ENCODE results near the gene PRELID2.

Gene PRELID2

DNA sequence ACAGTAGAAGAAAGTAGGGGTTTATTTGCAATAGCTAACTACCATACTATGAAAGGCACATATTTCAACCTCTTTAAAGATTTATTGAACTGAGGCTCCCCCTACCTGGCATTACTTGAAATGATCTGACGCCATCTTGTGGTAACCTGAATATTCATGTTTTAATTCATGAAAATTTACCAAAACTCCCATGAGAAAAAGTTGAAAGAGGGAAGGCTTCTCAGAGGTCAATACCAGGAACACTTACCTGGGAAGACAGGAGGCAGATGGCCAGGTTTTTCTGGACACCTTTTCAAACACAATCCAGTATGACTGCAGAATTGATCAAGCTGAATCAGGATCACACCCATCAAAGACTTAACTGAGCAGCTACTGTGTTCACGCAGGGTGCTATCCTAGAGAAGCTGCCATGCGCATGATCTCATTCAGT is 9.4 kb downstream of the PRELID2 start:
- Histone ChIP-seq H3F3A (ENCODE audit: low read depth) (no peaks in the 10 kb centered on the region), H3K4me1 (ENCODE audit: insufficient read depth, low read length, poor library complexity, severe bottlenecking) (peaks cover 42% of the 10 kb centered on the region), H3K4me3 (ENCODE audit: low read length, poor library complexity, severe bottlenecking) (no peak overlapping the region), H4K20me1 (ENCODE audit: insufficient read depth, low read length, poor library complexity, severe bottlenecking) (peaks cover 3% of the 10 kb centered on the region), H2AFZ (ENCODE audit: low read length) (no peak overlapping the region), H3K9me2 (replicated peaks; ENCODE audit: low read depth, low read length) (no peaks in the 10 kb centered on the region), H3K9ac (ENCODE audit: low read depth, low read length, poor library complexity, severe bottlenecking) (no peak overlapping the region), H3K27me3 (ENCODE audit: insufficient read depth, low read length, poor library complexity, severe bottlenecking) (no peaks in the 10 kb centered on the region), H3K9me3 (ENCODE audit: insufficient read depth, low read depth, low read length) (no peaks in the 10 kb centered on the region), H3K36me3 (ENCODE audit: insufficient read depth, low read length) (peaks cover 10% of the 10 kb centered on the region; the same call in 1 of the 2 replicates), H3K4me2 (ENCODE audit: low read depth, low read length, poor library complexity, severe bottlenecking) (peak overlapping the region; percentile 12), H3K79me2 (ENCODE audit: insufficient read depth, low read length) (peaks cover 53% of the 10 kb centered on the region)
- TF ChIP-seq, protein P1, sequence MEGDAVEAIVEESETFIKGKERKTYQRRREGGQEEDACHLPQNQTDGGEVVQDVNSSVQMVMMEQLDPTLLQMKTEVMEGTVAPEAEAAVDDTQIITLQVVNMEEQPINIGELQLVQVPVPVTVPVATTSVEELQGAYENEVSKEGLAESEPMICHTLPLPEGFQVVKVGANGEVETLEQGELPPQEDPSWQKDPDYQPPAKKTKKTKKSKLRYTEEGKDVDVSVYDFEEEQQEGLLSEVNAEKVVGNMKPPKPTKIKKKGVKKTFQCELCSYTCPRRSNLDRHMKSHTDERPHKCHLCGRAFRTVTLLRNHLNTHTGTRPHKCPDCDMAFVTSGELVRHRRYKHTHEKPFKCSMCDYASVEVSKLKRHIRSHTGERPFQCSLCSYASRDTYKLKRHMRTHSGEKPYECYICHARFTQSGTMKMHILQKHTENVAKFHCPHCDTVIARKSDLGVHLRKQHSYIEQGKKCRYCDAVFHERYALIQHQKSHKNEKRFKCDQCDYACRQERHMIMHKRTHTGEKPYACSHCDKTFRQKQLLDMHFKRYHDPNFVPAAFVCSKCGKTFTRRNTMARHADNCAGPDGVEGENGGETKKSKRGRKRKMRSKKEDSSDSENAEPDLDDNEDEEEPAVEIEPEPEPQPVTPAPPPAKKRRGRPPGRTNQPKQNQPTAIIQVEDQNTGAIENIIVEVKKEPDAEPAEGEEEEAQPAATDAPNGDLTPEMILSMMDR (conservative IDR thresholded peaks at IDR 0.05; ENCODE audit: low read length): peak; percentile 98
- TF ChIP-seq EZH2phosphoT487 (IDR thresholded peaks at IDR 0.05; ENCODE audit: borderline replicate concordance): no peak

- H3F3A ChIP-seq (ENCODE audit: low read depth): no peaks in the 10 kb centered on the region
- no peaks in the 10 kb centered on the region for H3K9me3 ChIP-seq (ENCODE audit: insufficient read depth, low read depth, low read length)
- no peaks in the 10 kb centered on the region for H3K9me2 ChIP-seq (replicated peaks; ENCODE audit: low read depth, low read length)
- H3K4me2 ChIP-seq (ENCODE audit: low read depth, low read length, poor library complexity, severe bottlenecking): peak overlapping the region; percentile 13
- H3K79me2 ChIP-seq (ENCODE audit: insufficient read depth, low read length): peaks cover 40% of the 10 kb centered on the region; the same call in 1 of the 2 replicates
- H2AFZ ChIP-seq (ENCODE audit: low read length): no peak overlapping the region
- H4K20me1 ChIP-seq (ENCODE audit: insufficient read depth, low read length, poor library complexity, severe bottlenecking): peaks cover 3% of the 10 kb centered on the region
- no peak for TF ChIP-seq EZH2phosphoT487 (IDR thresholded peaks at IDR 0.05; ENCODE audit: borderline replicate concordance)
- TF ChIP-seq, protein P1 (conservative IDR thresholded peaks at IDR 0.05; ENCODE audit: low read length): no peak
- no peak overlapping the region for H3K9ac ChIP-seq (ENCODE audit: low read depth, low read length, poor library complexity, severe bottlenecking)
- peaks cover 24% of the 10 kb centered on the region; the same call in 1 of the 2 replicates for H3K36me3 ChIP-seq (ENCODE audit: insufficient read depth, low read length)
- H3K4me3 ChIP-seq (ENCODE audit: low read length, poor library complexity, severe bottlenecking): no peak overlapping the region
- peaks cover 25% of the 10 kb centered on the region for H3K4me1 ChIP-seq (ENCODE audit: insufficient read depth, low read length, poor library complexity, severe bottlenecking)
- H3K27me3 ChIP-seq (ENCODE audit: insufficient read depth, low read length, poor library complexity, severe bottlenecking): no peaks in the 10 kb centered on the region
Observed at GRCh38 chr5:145824040-145824439, 11.1 kb downstream of the PRELID2 start.

DNA sequence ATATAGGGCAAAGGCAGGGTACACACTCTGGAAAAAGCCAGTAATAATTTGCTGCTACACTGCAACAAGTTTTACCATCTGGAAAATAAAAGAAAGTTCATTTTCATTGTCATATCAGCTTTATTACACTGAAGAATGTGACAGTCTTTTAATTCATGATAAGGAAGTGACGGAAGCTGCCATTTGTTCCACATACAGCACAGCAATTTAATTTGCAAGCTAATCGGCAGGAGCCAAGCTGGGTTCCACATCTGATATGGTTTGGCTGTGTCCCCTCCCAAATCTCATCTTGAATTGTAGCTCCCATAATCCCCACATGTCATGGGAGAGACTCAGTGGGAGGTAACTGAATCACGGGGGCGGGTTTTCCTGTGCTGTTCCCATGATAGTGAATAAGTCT is 16.5 kb downstream of the PRELID2 start:
- Histone ChIP-seq H3K4me3 (ENCODE audit: low read length, poor library complexity, severe bottlenecking) (no peak overlapping the region), H3K9me3 (ENCODE audit: insufficient read depth, low read depth, low read length) (no peaks in the 10 kb centered on the region), H3K27me3 (ENCODE audit: insufficient read depth, low read length, poor library complexity, severe bottlenecking) (no peaks in the 10 kb centered on the region), H3K79me2 (ENCODE audit: insufficient read depth, low read length) (peaks cover 4% of the 10 kb centered on the region; the same call in 1 of the 2 replicates), H4K20me1 (ENCODE audit: insufficient read depth, low read length, poor library complexity, severe bottlenecking) (no peaks in the 10 kb centered on the region), H3K4me2 (ENCODE audit: low read depth, low read length, poor library complexity, severe bottlenecking) (no peak overlapping the region), H3K36me3 (ENCODE audit: insufficient read depth, low read length) (peaks cover 63% of the 10 kb centered on the region; the same call in 1 of the 2 replicates), H3K4me1 (ENCODE audit: insufficient read depth, low read length, poor library complexity, severe bottlenecking) (no peaks in the 10 kb centered on the region), H3K9me2 (replicated peaks; ENCODE audit: low read depth, low read length) (no peaks in the 10 kb centered on the region), H3K9ac (ENCODE audit: low read depth, low read length, poor library complexity, severe bottlenecking) (no peak overlapping the region), H3F3A (ENCODE audit: low read depth) (no peaks in the 10 kb centered on the region), H2AFZ (ENCODE audit: low read length) (no peak overlapping the region)
- TF ChIP-seq, protein P1 (conservative IDR thresholded peaks at IDR 0.05; ENCODE audit: low read length): no peak
